ENCODE results near the gene TCP11.

Gene TCP11

DNA sequence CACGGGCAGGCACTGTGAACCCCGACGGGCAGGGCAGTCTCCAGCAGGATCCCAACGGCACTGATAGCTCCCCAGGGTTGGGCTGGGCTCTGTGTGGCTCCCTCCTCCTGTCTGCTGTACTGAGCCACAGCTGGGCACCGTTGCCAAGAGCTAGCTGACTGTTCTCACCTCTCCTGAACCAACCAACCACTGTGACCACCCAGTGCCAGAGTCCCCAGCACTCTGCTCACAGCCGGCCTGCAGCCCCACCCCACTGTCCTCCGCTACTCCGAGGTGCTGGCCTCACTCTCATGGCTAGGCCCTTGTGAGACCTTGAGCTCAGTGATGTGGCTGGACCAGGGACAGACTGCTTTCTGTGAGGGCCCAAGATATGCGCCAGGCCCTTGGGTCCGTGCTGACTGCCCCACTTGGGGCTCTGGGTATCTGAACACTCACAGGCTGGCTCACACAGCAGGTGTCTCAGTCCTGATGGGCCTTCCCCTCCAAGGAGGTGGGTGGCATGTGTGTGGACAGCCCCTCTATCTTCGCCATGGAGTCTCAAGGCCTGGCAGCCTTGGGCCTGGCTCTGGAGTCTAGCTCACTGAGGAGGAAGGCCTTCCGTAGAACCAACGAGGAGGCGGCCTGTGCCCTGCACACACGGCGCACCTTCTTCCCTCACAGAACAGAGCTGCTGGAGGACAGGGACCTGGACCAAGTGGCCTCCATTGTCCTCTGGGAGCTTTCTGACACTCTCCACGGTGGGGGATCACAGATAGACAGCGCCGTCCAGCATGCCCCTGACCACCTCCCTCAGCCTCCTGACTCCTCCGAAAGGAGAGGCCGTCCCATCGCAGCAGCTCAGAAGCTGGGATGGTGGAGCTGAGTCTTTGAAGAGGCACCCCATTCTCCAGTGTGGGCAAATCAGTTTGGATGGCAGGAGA is 53.5 kb downstream of the TCP11 start:
- Histone ChIP-seq H3K36me3 (ENCODE audit: insufficient read depth) (no peaks in the 10 kb centered on the region), H3K4me2 (no peak overlapping the region), H3K9ac (no peak overlapping the region), H2AFZ (ENCODE audit: low read depth) (no peak overlapping the region), H3K4me3 (IDR thresholded peaks at IDR 0.05; ENCODE audit: insufficient read depth, low read depth, low read length) (no peak overlapping the region), H3K27me3 (ENCODE audit: insufficient read depth, low read depth) (no peaks in the 10 kb centered on the region), H3K4me1 (ENCODE audit: low read depth, poor library complexity, severe bottlenecking) (peaks cover 31% of the 10 kb centered on the region), H3K27ac (no peak overlapping the region), H4K20me1 (ENCODE audit: insufficient read depth) (no peaks in the 10 kb centered on the region), H3K79me2 (ENCODE audit: insufficient read depth, low read depth) (no peaks in the 10 kb centered on the region)
- TF ChIP-seq, protein P1, sequence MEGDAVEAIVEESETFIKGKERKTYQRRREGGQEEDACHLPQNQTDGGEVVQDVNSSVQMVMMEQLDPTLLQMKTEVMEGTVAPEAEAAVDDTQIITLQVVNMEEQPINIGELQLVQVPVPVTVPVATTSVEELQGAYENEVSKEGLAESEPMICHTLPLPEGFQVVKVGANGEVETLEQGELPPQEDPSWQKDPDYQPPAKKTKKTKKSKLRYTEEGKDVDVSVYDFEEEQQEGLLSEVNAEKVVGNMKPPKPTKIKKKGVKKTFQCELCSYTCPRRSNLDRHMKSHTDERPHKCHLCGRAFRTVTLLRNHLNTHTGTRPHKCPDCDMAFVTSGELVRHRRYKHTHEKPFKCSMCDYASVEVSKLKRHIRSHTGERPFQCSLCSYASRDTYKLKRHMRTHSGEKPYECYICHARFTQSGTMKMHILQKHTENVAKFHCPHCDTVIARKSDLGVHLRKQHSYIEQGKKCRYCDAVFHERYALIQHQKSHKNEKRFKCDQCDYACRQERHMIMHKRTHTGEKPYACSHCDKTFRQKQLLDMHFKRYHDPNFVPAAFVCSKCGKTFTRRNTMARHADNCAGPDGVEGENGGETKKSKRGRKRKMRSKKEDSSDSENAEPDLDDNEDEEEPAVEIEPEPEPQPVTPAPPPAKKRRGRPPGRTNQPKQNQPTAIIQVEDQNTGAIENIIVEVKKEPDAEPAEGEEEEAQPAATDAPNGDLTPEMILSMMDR (conservative IDR thresholded peaks at IDR 0.05; ENCODE audit: low read depth, low read length) = no peak

DNA sequence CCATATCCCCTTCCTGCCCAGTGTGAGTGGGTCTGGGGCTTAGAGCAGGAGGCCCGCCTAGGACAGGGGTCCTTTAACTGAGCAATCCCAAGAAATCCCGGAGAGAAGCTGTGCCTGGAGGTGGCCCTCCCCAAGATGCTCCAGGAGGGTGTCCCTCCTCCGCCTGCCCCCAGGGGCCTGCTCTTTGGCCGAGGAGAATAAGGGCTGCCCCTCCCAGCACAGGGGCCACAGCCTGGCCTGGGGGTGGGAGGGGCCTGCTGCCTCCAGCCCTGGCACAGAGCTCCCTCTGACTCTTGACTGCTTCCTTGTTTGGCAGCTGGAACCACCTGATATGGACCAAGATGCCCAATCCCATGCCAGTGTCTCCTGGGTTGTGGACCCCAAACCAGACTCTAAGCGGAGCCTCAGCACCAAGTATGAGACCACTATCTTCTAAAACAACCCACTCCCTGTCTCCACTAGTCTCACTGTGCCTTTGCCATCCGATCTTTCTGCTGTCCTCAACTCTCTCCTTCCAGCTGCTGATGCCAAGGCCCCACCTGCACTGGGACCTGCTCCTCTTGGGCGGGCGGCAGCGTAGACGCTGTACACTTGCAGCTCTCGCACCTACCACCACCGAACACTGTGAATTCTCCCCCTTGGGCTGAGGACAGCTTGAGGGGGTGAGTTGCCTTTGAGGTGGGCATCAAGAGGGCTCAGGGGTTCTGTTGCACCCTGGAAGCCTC is 54.3 kb downstream of the TCP11 start:
- TF ChIP-seq, protein P1 (conservative IDR thresholded peaks at IDR 0.05; ENCODE audit: low read depth, low read length) = no peak
- no peak overlapping the region for H3K4me3 ChIP-seq (IDR thresholded peaks at IDR 0.05; ENCODE audit: insufficient read depth, low read depth, low read length)
- no peaks in the 10 kb centered on the region for H3K79me2 ChIP-seq (ENCODE audit: insufficient read depth, low read depth)
- H3K36me3 ChIP-seq (ENCODE audit: insufficient read depth) = no peaks in the 10 kb centered on the region
- no peaks in the 10 kb centered on the region for H4K20me1 ChIP-seq (ENCODE audit: insufficient read depth)
- no peak overlapping the region for H3K27ac ChIP-seq
- H3K9ac ChIP-seq = no peak overlapping the region
- peaks cover 31% of the 10 kb centered on the region for H3K4me1 ChIP-seq (ENCODE audit: low read depth, poor library complexity, severe bottlenecking)
- no peak overlapping the region for H2AFZ ChIP-seq (ENCODE audit: low read depth)
- H3K4me2 ChIP-seq = no peak overlapping the region
- H3K27me3 ChIP-seq (ENCODE audit: insufficient read depth, low read depth) = no peaks in the 10 kb centered on the region

DNA sequence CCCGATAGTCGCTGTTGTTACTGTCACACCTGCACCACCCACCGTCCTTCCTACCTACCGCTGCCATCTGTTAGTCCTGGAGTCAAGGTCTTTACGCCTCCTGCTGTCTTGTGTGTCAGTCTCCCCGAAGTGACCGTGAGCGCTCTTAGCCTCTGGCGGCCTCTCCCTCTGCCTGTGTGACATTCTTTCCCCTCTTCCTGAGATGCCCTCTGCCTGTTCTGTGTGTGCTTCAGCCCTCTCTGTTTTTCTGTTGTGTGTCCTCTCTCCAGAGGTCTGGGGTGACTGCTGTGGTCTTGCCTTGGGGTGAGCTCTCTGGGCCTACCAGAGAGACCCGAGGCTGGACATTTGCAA is 54.9 kb downstream of the TCP11 start:
- Histone ChIP-seq H3K9ac (no peak overlapping the region), H4K20me1 (ENCODE audit: insufficient read depth) (no peaks in the 10 kb centered on the region), H2AFZ (ENCODE audit: low read depth) (no peak overlapping the region), H3K4me1 (ENCODE audit: low read depth, poor library complexity, severe bottlenecking) (peaks cover 26% of the 10 kb centered on the region), H3K4me2 (no peak overlapping the region), H3K27me3 (ENCODE audit: insufficient read depth, low read depth) (no peaks in the 10 kb centered on the region), H3K79me2 (ENCODE audit: insufficient read depth, low read depth) (no peaks in the 10 kb centered on the region), H3K4me3 (IDR thresholded peaks at IDR 0.05; ENCODE audit: insufficient read depth, low read depth, low read length) (no peak overlapping the region), H3K27ac (no peak overlapping the region), H3K36me3 (ENCODE audit: insufficient read depth) (no peaks in the 10 kb centered on the region)
- TF ChIP-seq, protein P1 (conservative IDR thresholded peaks at IDR 0.05; ENCODE audit: low read depth, low read length) = no peak

DNA sequence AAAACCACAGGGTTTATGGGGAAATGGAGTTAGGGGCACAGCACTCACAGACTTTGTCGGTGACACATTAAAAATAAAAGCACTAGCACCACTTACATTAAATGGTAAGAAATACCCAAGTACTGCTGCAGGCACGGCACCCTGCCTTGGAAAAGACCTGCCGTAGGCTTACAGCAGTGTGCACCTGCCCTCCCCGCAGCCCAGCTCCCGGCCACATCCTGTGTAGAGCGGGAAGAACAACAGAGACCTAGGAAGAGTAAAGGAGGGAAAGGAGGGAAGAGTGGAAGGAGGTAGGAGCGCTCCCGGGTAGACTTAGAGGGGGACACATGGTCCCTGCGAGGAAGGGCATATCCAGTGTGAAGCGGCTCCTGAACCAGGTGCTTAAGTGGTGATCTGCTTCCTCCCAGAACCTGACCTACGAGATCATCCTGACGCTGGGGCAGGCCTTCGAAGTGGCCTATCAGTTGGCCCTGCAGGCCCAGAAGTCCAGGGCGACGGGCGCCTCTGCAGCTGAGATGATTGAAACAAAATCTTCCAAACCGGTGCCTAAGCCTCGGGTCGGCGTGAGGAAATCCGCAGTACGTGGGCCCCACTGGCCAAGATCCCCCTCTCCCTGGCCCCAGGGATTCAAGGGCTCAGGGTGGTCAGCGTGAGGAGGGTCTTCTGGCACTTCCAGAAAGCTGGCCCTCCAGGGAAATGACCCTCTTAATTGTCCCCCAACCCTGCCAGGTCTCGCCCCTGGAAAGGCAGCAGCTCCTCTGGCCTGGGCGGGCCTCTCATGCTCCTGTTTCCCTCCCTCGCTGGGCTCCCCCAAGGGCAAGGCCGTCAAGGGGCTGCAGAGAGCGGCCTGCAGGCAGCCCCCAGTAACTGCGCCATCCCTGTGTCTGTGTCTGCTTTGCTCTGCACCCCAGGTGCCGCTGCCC is 55.5 kb downstream of the TCP11 start:
- Histone ChIP-seq H4K20me1 (ENCODE audit: insufficient read depth) (no peaks in the 10 kb centered on the region), H3K36me3 (ENCODE audit: insufficient read depth) (no peaks in the 10 kb centered on the region), H3K27ac (no peak overlapping the region)

More for the DNA sequence above, 55.5 kb downstream of the TCP11 start:
- Histone ChIP-seq H3K27me3 (ENCODE audit: insufficient read depth, low read depth) (no peaks in the 10 kb centered on the region), H2AFZ (ENCODE audit: low read depth) (no peak overlapping the region), H3K9ac (no peak overlapping the region), H3K79me2 (ENCODE audit: insufficient read depth, low read depth) (no peaks in the 10 kb centered on the region), H3K4me2 (no peak overlapping the region), H3K4me3 (IDR thresholded peaks at IDR 0.05; ENCODE audit: insufficient read depth, low read depth, low read length) (no peak overlapping the region), H3K4me1 (ENCODE audit: low read depth, poor library complexity, severe bottlenecking) (peaks cover 20% of the 10 kb centered on the region)
- TF ChIP-seq, protein P1 (conservative IDR thresholded peaks at IDR 0.05; ENCODE audit: low read depth, low read length) = no peak

Data from KMS-11 (cell line).